Activated T-cell treated with anti-CD3 and anti-CD28 coated beads, Interleukin-2, amount 50 U/mL, for 1 hour (primary cell): Measurements from ENCODE around the gene SGMS1.
"Not testable (repeated sequence)": the region's sequence is repeated elsewhere in the genome, so short reads cannot be mapped to it uniquely, and the experiment has no call there.

ENCODE experiments used
- DNase-seq: peaks from one replicate; pipeline ENCODE4 v3.0.0-alpha.2; 2020

SGMS1 gene

GRCh38 chr10:50578949-50579348 is 44.8 kb downstream of the SGMS1 start:
- DNase-seq = no peak

- no peak for DNase-seq
These were observed 45.9 kb downstream of the SGMS1 start for GRCh38 chr10:50577681-50578350.

GRCh38 chr10:50577010-50577409 is 46.7 kb downstream of the SGMS1 start:
- DNase-seq = no peak

GRCh38 chr10:50576245-50576815 is 47.4 kb downstream of the SGMS1 start:
- no peak for DNase-seq

- no peak for DNase-seq
These were observed 48.1 kb downstream of the SGMS1 start for GRCh38 chr10:50575477-50576244.

- no peak for DNase-seq
These were observed 48.8 kb downstream of the SGMS1 start for GRCh38 chr10:50574931-50575330.

- DNase-seq = no peak
These were observed 49.5 kb downstream of the SGMS1 start for GRCh38 chr10:50574305-50574704.

- DNase-seq = no peak
These were observed 51.7 kb downstream of the SGMS1 start for GRCh38 chr10:50572017-50572491.

GRCh38 chr10:50568750-50569149 is 55.0 kb downstream of the SGMS1 start:
- DNase-seq = not testable (repeated sequence)

GRCh38 chr10:50567384-50567783 is 56.4 kb downstream of the SGMS1 start:
- DNase-seq = no peak

- DNase-seq = no peak
These were observed 57.6 kb downstream of the SGMS1 start for GRCh38 chr10:50566150-50566549.

- DNase-seq = no peak
These were observed 58.3 kb downstream of the SGMS1 start for GRCh38 chr10:50565301-50566083.

GRCh38 chr10:50563906-50564305 is 59.9 kb downstream of the SGMS1 start:
- DNase-seq = no peak

- DNase-seq = no peak
These were observed 61.9 kb downstream of the SGMS1 start for GRCh38 chr10:50561816-50562215.

- DNase-seq = no peak
These were observed 62.5 kb downstream of the SGMS1 start for GRCh38 chr10:50561266-50561665.

- DNase-seq = no peak
These were observed 63.4 kb downstream of the SGMS1 start for GRCh38 chr10:50560370-50560769.

- no peak for DNase-seq
These were observed 65.4 kb downstream of the SGMS1 start for GRCh38 chr10:50558371-50558770.

- DNase-seq = no peak
These were observed 66.5 kb downstream of the SGMS1 start for GRCh38 chr10:50557130-50557682.

- DNase-seq = no peak
These were observed 67.3 kb downstream of the SGMS1 start for GRCh38 chr10:50556237-50557120.

GRCh38 chr10:50554995-50555568 is 68.7 kb downstream of the SGMS1 start:
- DNase-seq = no peak

- no peak for DNase-seq
These were observed 69.3 kb downstream of the SGMS1 start for GRCh38 chr10:50554376-50554994.
